ENCODE results near the gene NTSR1.

Gene NTSR1

GRCh38 chr20:62695448-62696414, 12.9 kb upstream of the NTSR1 start:
- DNase-seq: no peak

GRCh38 chr20:62696434-62696957, 12.1 kb upstream of the NTSR1 start:
- no peak for DNase-seq

GRCh38 chr20:62696989-62697388, 11.6 kb upstream of the NTSR1 start:
- no peak for DNase-seq

- no peak for DNase-seq
Measured at GRCh38 chr20:62697468-62697912, 11.1 kb upstream of the NTSR1 start.

- DNase-seq: no peak
Measured at GRCh38 chr20:62698231-62698630, 10.4 kb upstream of the NTSR1 start.

GRCh38 chr20:62699296-62699695, 9.3 kb upstream of the NTSR1 start:
- no peak for DNase-seq

GRCh38 chr20:62699741-62700140, 8.9 kb upstream of the NTSR1 start:
- no peak for DNase-seq

GRCh38 chr20:62700261-62700930, 8.2 kb upstream of the NTSR1 start:
- no peak for DNase-seq

GRCh38 chr20:62701161-62702012, 7.2 kb upstream of the NTSR1 start:
- DNase-seq: no peak

GRCh38 chr20:62702013-62702300, 6.7 kb upstream of the NTSR1 start:
- no peak for DNase-seq

GRCh38 chr20:62702895-62703852, 5.5 kb upstream of the NTSR1 start:
- no peak for DNase-seq

- DNase-seq: no peak
Measured at GRCh38 chr20:62703853-62704228, 4.8 kb upstream of the NTSR1 start.

GRCh38 chr20:62704341-62704948, 4.2 kb upstream of the NTSR1 start:
- peak; percentile 87 for DNase-seq

- DNase-seq: no peak
Measured at GRCh38 chr20:62705627-62706026, 3.0 kb upstream of the NTSR1 start.

- DNase-seq: no peak
Measured at GRCh38 chr20:62706344-62706743, 2.3 kb upstream of the NTSR1 start.

GRCh38 chr20:62706857-62707256, 1.8 kb upstream of the NTSR1 start:
- no peak for DNase-seq

- no peak for DNase-seq
Measured at GRCh38 chr20:62707276-62707920, 1.2 kb upstream of the NTSR1 start.

- DNase-seq: no peak
Measured at GRCh38 chr20:62707921-62708521, 615 bp upstream of the NTSR1 start.

- DNase-seq: no peak
Measured at GRCh38 chr20:62709537-62709905, 885 bp downstream of the NTSR1 start.

GRCh38 chr20:62710221-62710885, 1.7 kb downstream of the NTSR1 start:
- DNase-seq: no peak
